ENCODE results near the gene FOSL1. TPM values are rescaled to one million over a fixed set of nuclear protein-coding genes. Genes with fewer than 3 reads are reported as not detected.

The FOSL1 gene
- total RNA-seq, 2 experiments from 2014 or later, result 0.88 TPM; not detected in 1

DNA sequence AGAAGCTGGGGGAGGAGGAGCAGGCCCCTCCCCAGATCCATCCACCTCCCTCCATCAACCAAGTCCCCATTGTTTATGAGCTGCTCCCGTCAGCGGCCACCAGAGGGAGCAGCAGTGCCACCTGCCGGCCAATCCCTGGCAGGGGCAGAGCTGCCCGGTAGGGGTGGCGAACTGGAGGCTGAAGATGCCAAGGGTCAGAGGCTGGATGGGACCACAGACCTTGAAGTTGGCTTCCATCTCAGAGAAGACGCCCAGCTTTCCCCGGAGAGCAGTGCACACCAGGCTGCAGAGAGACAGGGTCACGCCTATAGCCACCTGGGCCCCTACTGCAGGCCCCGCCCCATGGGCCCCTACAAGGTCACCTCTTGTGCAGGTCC lies 15.5 kb downstream of the FOSL1 start:
- peak; percentile 83 for DNase-seq (ENCODE audit: low spot score)
- peaks cover 45% of the 10 kb centered on the region for H3K4me1 ChIP-seq (ENCODE audit: insufficient read depth, low read length, poor library complexity, severe bottlenecking)
- BruUV-seq (replicated peaks), result no TSS peak
- H3K4me2 ChIP-seq (ENCODE audit: low read length), result peak overlapping the region; percentile 55
- H3K9me2 ChIP-seq (ENCODE audit: insufficient read depth, low read length), result no peaks in the 10 kb centered on the region
- peaks cover 16% of the 10 kb centered on the region; the same call in 1 of the 2 replicates for H3K79me2 ChIP-seq (ENCODE audit: insufficient read depth, low read depth, low read length)
- ChIA-PET POLR2A (interaction anchor here (0.6 to 1.2 kb wide), 8 partner anchors 10 to 221 kb away, joined by 3 to 7 read pairs (median 3); partner anchors contain the start of gene MUS81), CTCF (ENCODE audit: unreplicated experiment) (interaction anchor here (0.6 to 0.7 kb wide), 5 partner anchors 9 to 104 kb away, joined by 3 to 5 read pairs (median 3); no protein-coding TSS in a partner anchor)
- no peak overlapping the region for H3K4me3 ChIP-seq (ENCODE audit: low read depth, low read length, poor library complexity, severe bottlenecking)
- no peak overlapping the region for H3K27ac ChIP-seq (ENCODE audit: low read depth, low read length, poor library complexity, severe bottlenecking)
- TF ChIP-seq EZH2phosphoT487 (IDR thresholded peaks at IDR 0.05; ENCODE audit: borderline replicate concordance, low read depth, low read length), result no peak
- TF ChIP-seq CTCF (conservative IDR thresholded peaks at IDR 0.05; ENCODE audit: low read length), result peak; percentile 99
- no peaks in the 10 kb centered on the region for H3K9me3 ChIP-seq (ENCODE audit: low read length)
- no peaks in the 10 kb centered on the region for H4K20me1 ChIP-seq (ENCODE audit: insufficient read depth, low read length)
- H3K36me3 ChIP-seq (ENCODE audit: insufficient read depth, low read length), result peaks cover 53% of the 10 kb centered on the region
- H2AFZ ChIP-seq (ENCODE audit: low read length), result no peak overlapping the region
- intact Hi-C loops (cut with micrococcal nuclease; ENCODE audit: unreplicated experiment), result loop anchor here (1.0 to 5.0 kb wide), 2 partner anchors 105 to 248 kb away; no protein-coding TSS in a partner anchor

DNA sequence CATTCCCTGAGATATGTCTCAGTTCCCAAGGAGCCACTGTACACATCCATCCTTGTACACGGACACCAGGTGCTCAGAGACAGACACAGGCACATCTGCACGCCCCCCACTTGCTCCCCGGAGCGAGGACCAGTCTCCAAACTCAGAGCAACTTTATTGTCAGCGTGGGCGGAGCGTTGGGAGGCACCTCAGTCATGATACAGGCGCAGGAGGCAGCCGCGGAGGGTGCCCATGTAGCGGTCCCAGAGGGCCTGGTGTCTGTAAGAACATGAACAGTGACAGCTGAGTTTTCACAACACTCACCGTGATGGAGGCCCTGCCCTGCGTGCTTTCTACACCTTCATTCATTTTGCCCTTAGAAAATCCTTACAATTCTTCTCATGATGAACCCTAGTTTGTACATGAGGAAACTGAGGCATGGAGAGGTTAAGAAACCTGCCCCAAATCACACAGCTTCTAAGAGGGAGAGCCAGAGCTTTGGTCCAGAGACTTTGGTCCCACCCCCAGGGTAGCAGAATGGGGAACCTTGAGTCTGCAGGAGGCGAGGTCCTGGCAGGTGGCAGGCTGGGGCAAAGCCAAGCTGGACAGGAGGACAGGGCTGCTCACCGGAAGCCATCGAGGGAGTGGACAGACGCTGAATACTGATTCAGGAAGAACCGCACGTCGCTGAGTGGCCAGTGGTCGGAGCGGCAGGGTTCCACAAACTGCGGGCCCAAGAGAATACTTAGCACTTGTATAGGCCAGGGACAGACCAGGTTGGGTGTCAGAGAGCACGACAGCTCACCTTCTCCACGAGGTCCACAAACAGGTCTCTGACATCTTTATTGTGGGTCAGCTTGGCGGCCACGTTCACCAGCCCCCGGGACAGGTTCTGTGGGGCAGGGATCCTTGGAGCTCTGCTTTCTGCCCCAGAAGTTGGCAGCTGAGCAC lies 16.1 kb downstream of the FOSL1 start:
- BruUV-seq (replicated peaks), result no TSS peak

More for the DNA sequence above, 16.1 kb downstream of the FOSL1 start:
- Histone ChIP-seq H3K4me1 (ENCODE audit: insufficient read depth, low read length, poor library complexity, severe bottlenecking) (peaks cover 38% of the 10 kb centered on the region), H3K4me2 (ENCODE audit: low read length) (no peak overlapping the region), H3K9me2 (ENCODE audit: insufficient read depth, low read length) (no peaks in the 10 kb centered on the region), H3K36me3 (ENCODE audit: insufficient read depth, low read length) (peaks cover 53% of the 10 kb centered on the region), H4K20me1 (ENCODE audit: insufficient read depth, low read length) (no peaks in the 10 kb centered on the region), H3K9me3 (ENCODE audit: low read length) (no peaks in the 10 kb centered on the region), H3K27ac (ENCODE audit: low read depth, low read length, poor library complexity, severe bottlenecking) (no peak overlapping the region), H2AFZ (ENCODE audit: low read length) (no peak overlapping the region), H3K79me2 (ENCODE audit: insufficient read depth, low read depth, low read length) (peaks cover 16% of the 10 kb centered on the region; the same call in 1 of the 2 replicates), H3K4me3 (ENCODE audit: low read depth, low read length, poor library complexity, severe bottlenecking) (no peak overlapping the region)
- DNase-seq (ENCODE audit: low spot score), result no peak
- POLR2A ChIA-PET, result interaction anchor here (0.6 to 1.2 kb wide), 5 partner anchors 10 to 220 kb away, joined by 3 to 7 read pairs (median 3); partner anchors contain the start of gene MUS81
- CTCF ChIA-PET (ENCODE audit: unreplicated experiment), result interaction anchor here (0.6 to 0.7 kb wide), 4 partner anchors 10 to 104 kb away, joined by 3 to 5 read pairs (median 3); no protein-coding TSS in a partner anchor
- intact Hi-C loops (cut with micrococcal nuclease; ENCODE audit: unreplicated experiment), result loop anchor here (1.0 kb wide), 1 partner anchor 105 kb away; no protein-coding TSS in a partner anchor
- TF ChIP-seq EZH2phosphoT487 (IDR thresholded peaks at IDR 0.05; ENCODE audit: borderline replicate concordance, low read depth, low read length) (no peak), CTCF (conservative IDR thresholded peaks at IDR 0.05; ENCODE audit: low read length) (no peak)

All from OCI-LY7 (cell line).